Keratinocyte (primary cell): ENCODE data around the gene NR3C2. TPM values are rescaled to one million over a fixed set of nuclear protein-coding genes. Genes with fewer than 3 reads are reported as not detected.

ENCODE experiments used
- DNase-seq: peaks from one replicate; pipeline ENCODE4 v3.0.0-alpha.2; 2011; ENCODE audit warnings: low read depth, missing footprints, low spot score
- FAIRE-seq: peaks from 2 replicates; lab custom pipeline; 2011; peaks lifted over from hg19 to GRCh38; lab: Jason Lieb, UNC
- H2AFZ ChIP-seq: 2 replicates; pipeline ENCODE4 v1.6.0; 2012; ENCODE audit warnings: low read length, control low read depth, inconsistent platforms; ENCODE audit not compliant: control insufficient read depth
- H3K27ac ChIP-seq: 2 replicates; pipeline ENCODE4 v1.5.1; 2011; ENCODE audit warnings: low read length; ENCODE audit not compliant: control insufficient read depth, insufficient read depth
- H3K27me3 ChIP-seq: 3 replicates; pipeline ENCODE4 v1.6.0; 2011; ENCODE audit warnings: low read length; ENCODE audit not compliant: control insufficient read depth, insufficient read depth; ENCODE audit errors: extremely low read depth
- H3K36me3 ChIP-seq, 2 experiments: 2 replicates in 1 of 2; 3 replicates in 1 of 2; pipeline ENCODE4 v1.5.1; 2011; ENCODE audit warnings: low read length in 2 of 2, mild to moderate bottlenecking in 1 of 2; ENCODE audit not compliant: control insufficient read depth in 2 of 2, insufficient read depth in 2 of 2; ENCODE audit errors: extremely low read depth in 1 of 2
- H3K4me1 ChIP-seq: 3 replicates; pipeline ENCODE4 v1.5.1; 2011; ENCODE audit warnings: low read length; ENCODE audit not compliant: control insufficient read depth, insufficient read depth; ENCODE audit errors: extremely low read depth
- H3K4me2 ChIP-seq: 3 replicates; pipeline ENCODE4 v1.6.0; 2011; ENCODE audit warnings: low read depth, low read length; ENCODE audit not compliant: control insufficient read depth, insufficient read depth; ENCODE audit errors: extremely low read depth
- H3K4me3 ChIP-seq, 3 experiments: fragments of 200-600 bp in 1 of 3; sonication (generic) in 1 of 3; 2 replicates in 2 of 3; 3 replicates in 1 of 3; pipeline ENCODE4 v1.5.1; 2011 to 2016; ENCODE audit warnings: low read length in 3 of 3, mild to moderate bottlenecking in 3 of 3, control low read depth in 2 of 3, inconsistent platforms in 1 of 3, low read depth in 1 of 3, mixed read lengths in 1 of 3, mixed run types in 1 of 3, moderate library complexity in 1 of 3; ENCODE audit not compliant: control insufficient read depth in 2 of 3, insufficient read depth in 2 of 3; ENCODE audit errors: extremely low read depth in 1 of 3
- H3K79me2 ChIP-seq: 2 replicates; pipeline ENCODE4 v1.6.0; 2012; ENCODE audit warnings: low read length; ENCODE audit not compliant: control insufficient read depth, insufficient read depth
- H3K9ac ChIP-seq: 3 replicates; pipeline ENCODE4 v1.6.0; 2011; ENCODE audit warnings: low read length; ENCODE audit not compliant: control insufficient read depth, insufficient read depth; ENCODE audit errors: extremely low read depth
- H3K9me1 ChIP-seq: 3 replicates; pipeline ENCODE4 v1.6.0; 2011; ENCODE audit warnings: low read length; ENCODE audit not compliant: control insufficient read depth, insufficient read depth; ENCODE audit errors: extremely low read depth
- H3K9me3 ChIP-seq: 2 replicates; pipeline ENCODE4 v1.5.1; 2012; ENCODE audit warnings: low read depth, low read length; ENCODE audit not compliant: control insufficient read depth
- H4K20me1 ChIP-seq: 3 replicates; pipeline ENCODE4 v1.6.0; 2011; ENCODE audit warnings: low read length; ENCODE audit not compliant: control insufficient read depth, insufficient read depth; ENCODE audit errors: extremely low read depth
- CTCF ChIP-seq, 3 experiments: IDR thresholded peaks in 1 of 3; conservative IDR thresholded peaks in 1 of 3; optimal IDR thresholded peaks in 1 of 3; 2 replicates in 2 of 3; 3 replicates in 1 of 3; pipeline versions ENCODE3 to v1.5.1; 2011; ENCODE audit warnings: low read length in 3 of 3, mild to moderate bottlenecking in 3 of 3, moderate library complexity in 2 of 3, control low read depth in 1 of 3, inconsistent platforms in 1 of 3; ENCODE audit not compliant: insufficient read depth in 2 of 3; ENCODE audit errors: extremely low read depth in 1 of 3
- EZH2 ChIP-seq: IDR thresholded peaks from one replicate; pipeline ENCODE4 v1.6.1; 2012; ENCODE audit warnings: inconsistent platforms, mild to moderate bottlenecking, low read length, moderate library complexity
- dilution Hi-C: fragments of 300-500 bp; cut with MboI; formaldehyde crosslinking; loops from one replicate; pipeline ENCODE4 v1.7.0; 2020; ENCODE audit warnings: low sequenced_read_pairs; ENCODE audit not compliant: extremely low pct_ligation_motif_present
- polyA plus RNA-seq, 5 experiments: library from polyadenylated mRNA; depleted of rRNA in 3 of 5; stranded (reverse) in 3 of 5; stranded (forward) in 1 of 5; unstranded in 1 of 5; fragments of >200 nt; gene quantifications; 1 replicate in 1 of 5; 2 replicates in 3 of 5; 3 replicates in 1 of 5; pipeline versions ENCODE4 v1.2.1 to v1.2.3, GENCODE V29; 2011 to 2012; ENCODE audit warnings: missing spikeins in 2 of 5, low read depth in 1 of 5, low replicate concordance in 1 of 5

NR3C2 gene
- polyA plus RNA-seq, 1 donor (not counting 4 experiments of a cell fraction or from before 2014, with no cell fraction given) = 1.5 TPM

DNA sequence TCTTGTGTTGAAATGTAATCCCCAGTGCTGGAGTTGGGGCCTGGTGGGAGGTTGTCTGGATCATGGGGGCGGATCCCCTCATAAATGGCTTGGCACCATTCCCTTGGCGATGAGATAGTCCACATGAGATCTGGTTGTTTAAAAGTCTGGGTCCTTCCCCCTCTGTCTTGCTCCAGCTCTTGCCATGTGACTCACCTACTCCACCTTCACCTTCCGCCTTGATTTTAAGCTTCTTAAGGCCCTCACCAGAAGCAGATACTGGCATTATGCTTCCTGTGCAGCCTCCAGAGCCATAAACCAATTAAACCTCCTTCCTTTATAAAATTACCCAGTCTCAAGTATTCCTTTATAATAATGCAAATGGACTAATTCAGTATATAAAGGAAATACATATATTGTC lies 111.5 kb downstream of the NR3C2 start:
- H3K36me3 ChIP-seq = no peaks in the 10 kb centered on the region
- no peak overlapping the region for H3K4me3 ChIP-seq
- no peaks in the 10 kb centered on the region for H3K79me2 ChIP-seq
- FAIRE-seq (no peak), DNase-seq (no peak)
- H3K27ac ChIP-seq = no peak overlapping the region
- no peaks in the 10 kb centered on the region for H3K4me1 ChIP-seq
- no peaks in the 10 kb centered on the region for H3K9me1 ChIP-seq
- dilution Hi-C loops = no loop called here
- H4K20me1 ChIP-seq = no peaks in the 10 kb centered on the region
- no peak overlapping the region for H2AFZ ChIP-seq
- no peak overlapping the region for H3K9ac ChIP-seq
- H3K4me2 ChIP-seq = no peak overlapping the region
- no peaks in the 10 kb centered on the region for H3K9me3 ChIP-seq
- H3K27me3 ChIP-seq = no peaks in the 10 kb centered on the region
- TF ChIP-seq EZH2 (no peak), CTCF (optimal IDR thresholded peaks at IDR 0.05 in 1 of 3, IDR thresholded peaks at IDR 0.05 in 1 of 3, conservative IDR thresholded peaks at IDR 0.05 in 1 of 3; ENCODE audit: extremely low read depth in 1 of 3, insufficient read depth in 2 of 3, low read length in 3 of 3) (no peak)

- no peaks in the 10 kb centered on the region for H3K36me3 ChIP-seq
- FAIRE-seq (no peak), DNase-seq (no peak)
- H3K9me1 ChIP-seq = no peaks in the 10 kb centered on the region
- H2AFZ ChIP-seq = no peak overlapping the region
- no peak overlapping the region for H3K9ac ChIP-seq
- H3K9me3 ChIP-seq = no peaks in the 10 kb centered on the region
- no peaks in the 10 kb centered on the region for H3K27me3 ChIP-seq
- dilution Hi-C loops = no loop called here
- H3K4me2 ChIP-seq = no peak overlapping the region
- H3K4me1 ChIP-seq = no peaks in the 10 kb centered on the region
- H3K4me3 ChIP-seq = no peak overlapping the region
- no peak overlapping the region for H3K27ac ChIP-seq
- no peaks in the 10 kb centered on the region for H4K20me1 ChIP-seq
- no peaks in the 10 kb centered on the region for H3K79me2 ChIP-seq
- TF ChIP-seq CTCF (optimal IDR thresholded peaks at IDR 0.05 in 1 of 3, IDR thresholded peaks at IDR 0.05 in 1 of 3, conservative IDR thresholded peaks at IDR 0.05 in 1 of 3; ENCODE audit: extremely low read depth in 1 of 3, insufficient read depth in 2 of 3, low read length in 3 of 3) (no peak), EZH2 (no peak)
These were observed 112.1 kb downstream of the NR3C2 start for GRCh38 chr4:148330161-148330560.
